GM21576 (cell line): ENCODE measurements around the gene VIPR2.
"Not testable (repeated sequence)": the region's sequence is repeated elsewhere in the genome, so short reads cannot be mapped to it uniquely, and the experiment has no call there.

Experiments
- ATAC-seq: cut with Tn5 transposase; IDR thresholded peaks from one replicate; pipeline ENCODE4 v1.9.1; 2021; ENCODE audit warnings: mild to moderate bottlenecking, moderate library complexity; ENCODE audit not compliant: unreplicated experiment

VIPR2 gene

DNA sequence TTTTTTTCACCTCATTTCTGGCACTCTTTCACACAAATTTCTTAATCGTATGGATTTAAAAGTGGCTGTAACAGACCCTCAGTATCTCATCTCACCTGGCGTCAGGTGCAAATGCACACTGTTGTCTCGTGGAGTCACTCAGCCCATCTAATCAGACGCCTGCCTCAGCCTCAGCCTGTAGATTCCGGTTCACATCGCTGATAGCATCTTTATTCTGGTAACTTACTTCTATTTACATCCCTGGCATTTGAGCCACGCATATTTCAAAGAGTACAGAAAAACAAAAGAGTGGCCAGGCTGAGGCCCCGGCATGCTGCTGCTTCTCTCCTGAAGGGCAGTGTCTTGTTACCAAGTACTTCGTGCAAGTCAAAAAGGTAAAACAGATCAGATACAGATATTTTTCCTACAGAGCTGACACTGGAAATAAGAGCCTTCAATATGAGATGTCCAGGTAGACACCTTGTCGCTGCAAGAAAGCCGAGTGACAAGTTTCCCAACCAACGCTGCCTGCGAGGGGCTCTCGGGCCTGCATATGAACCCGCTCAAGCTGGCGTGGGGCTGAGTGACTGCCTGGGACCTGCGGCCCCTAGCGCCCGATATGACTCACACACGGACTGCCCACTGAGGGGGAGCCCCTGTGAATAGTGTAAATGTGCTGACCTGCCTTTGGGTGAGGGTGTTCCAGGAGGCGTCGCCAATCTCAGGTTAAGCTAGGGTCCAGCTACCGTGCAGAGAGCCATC, 4.3 kb downstream of the VIPR2 start:
- ATAC-seq: no peak

- no peak for ATAC-seq
Measured at GRCh38 chr7:159139639-159140038, 5.0 kb downstream of the VIPR2 start.

GRCh38 chr7:159139202-159139601, 5.5 kb downstream of the VIPR2 start:
- ATAC-seq: no peak

DNA sequence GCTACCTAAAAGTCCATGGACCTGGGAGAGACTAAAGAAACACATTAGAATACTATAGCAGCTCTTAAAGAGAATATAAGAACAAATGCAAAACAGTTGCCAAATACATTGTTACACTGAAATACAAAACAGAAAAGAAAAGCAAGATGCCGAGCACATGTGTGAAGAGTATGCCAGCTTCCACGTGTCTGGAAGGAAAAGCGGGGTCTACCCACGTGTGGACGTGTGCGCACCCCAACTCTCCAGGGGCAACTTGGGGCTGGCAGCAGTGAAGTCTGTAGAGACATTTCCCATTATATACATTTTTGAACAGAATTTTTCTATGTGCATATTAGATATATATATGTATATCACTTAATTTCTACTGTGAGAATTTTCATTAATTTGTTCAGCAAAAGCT, 6.2 kb downstream of the VIPR2 start:
- ATAC-seq: no peak

GRCh38 chr7:159137906-159138305, 6.8 kb downstream of the VIPR2 start:
- no peak for ATAC-seq

DNA sequence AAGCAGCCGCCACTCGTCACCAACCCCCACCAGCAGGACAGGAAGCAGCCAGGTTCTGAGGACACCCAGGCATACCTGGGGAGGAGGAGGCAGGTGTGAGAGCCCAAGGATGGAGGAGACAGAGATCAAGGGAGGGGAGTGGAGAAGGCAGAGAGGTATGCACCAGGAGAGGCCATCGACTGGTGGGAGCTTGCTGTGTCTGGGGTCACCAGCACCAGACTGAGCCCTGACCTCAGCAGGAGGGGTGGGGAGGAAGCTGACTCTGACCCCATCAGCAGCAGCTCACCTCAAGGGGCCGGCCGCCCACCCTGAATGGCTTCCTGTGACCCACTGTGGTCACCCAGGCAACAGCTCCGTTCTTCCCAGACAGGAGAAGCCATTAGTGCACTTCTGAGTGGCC, 7.8 kb downstream of the VIPR2 start:
- no peak for ATAC-seq

DNA sequence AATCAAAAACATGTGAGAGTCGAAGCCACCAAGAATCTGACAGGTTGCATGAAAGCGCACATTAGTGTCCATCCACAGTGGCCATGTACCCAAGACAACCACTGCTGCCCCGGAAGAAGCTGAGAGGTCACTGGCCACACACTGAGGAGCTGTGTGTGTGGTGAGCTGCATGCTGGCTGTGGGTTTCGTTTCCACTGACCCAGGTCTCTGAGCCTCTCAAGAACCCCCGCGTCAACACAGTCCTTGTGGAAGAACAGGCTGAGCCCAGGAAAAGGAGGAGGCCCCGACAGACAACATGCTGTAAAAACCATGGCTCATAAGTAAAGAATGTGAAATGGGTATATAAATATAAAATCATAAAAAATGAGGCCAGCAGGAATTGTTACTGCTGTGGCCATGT, 8.2 kb downstream of the VIPR2 start:
- no peak for ATAC-seq

GRCh38 chr7:159136013-159136412, 8.7 kb downstream of the VIPR2 start:
- no peak for ATAC-seq

GRCh38 chr7:159132670-159133443, 11.8 kb downstream of the VIPR2 start:
- not testable (repeated sequence) for ATAC-seq

DNA sequence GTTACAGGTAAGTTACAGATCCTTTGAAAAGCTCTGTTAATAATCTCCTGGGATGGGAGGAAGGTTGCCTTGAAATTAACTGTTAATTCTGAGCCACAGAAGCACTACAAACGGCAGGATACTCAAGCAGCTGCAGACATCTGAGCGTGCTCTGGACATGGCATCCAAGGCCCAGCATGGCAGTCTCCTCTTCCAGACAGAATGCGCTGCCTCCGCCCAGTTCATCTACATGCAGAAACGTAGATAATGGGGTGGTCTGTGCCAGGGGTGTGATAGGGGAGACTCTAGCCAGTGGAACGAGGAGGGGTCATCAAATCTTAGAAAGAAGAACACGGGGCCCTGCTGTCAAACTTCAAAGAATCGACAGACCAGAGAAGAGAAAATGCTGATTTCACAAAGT, 13.8 kb downstream of the VIPR2 start:
- ATAC-seq: no peak

DNA sequence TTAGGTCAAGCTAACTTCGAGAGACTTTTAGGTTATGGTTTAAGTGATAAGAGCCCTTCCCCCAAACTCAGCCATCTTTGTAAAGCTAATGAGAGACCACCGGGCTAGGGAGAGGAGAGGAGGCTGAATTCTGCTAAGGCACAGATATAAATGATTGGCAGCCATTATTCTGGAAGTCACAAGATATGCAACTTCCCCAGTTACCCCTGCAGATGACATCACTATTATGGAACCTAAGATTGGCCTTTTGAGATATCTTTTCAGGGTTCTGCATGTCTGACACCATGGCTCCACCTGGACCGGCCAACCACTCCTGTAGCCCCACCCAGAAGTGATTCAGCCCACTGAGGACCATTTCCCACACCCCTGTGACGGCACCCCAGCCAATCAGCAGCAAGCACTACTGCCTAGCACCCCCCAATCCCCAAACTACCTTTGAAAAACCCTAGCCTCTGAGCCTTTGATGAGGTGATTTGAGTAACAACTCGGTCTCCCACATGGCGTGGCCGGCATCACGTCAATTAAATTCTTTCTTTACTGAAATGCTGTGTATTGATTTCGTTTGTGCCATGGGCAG, 14.4 kb downstream of the VIPR2 start:
- no peak for ATAC-seq

GRCh38 chr7:159128767-159129166, 15.9 kb downstream of the VIPR2 start:
- no peak for ATAC-seq

GRCh38 chr7:159127691-159128642, 16.7 kb downstream of the VIPR2 start:
- no peak for ATAC-seq

- ATAC-seq: no peak
Measured at GRCh38 chr7:159126311-159127260, 18.1 kb downstream of the VIPR2 start.

- no peak for ATAC-seq
Measured at GRCh38 chr7:159125955-159126270, 18.8 kb downstream of the VIPR2 start.

GRCh38 chr7:159125104-159125954, 19.3 kb downstream of the VIPR2 start:
- ATAC-seq: no peak

GRCh38 chr7:159123793-159124192, 20.9 kb downstream of the VIPR2 start:
- not testable (repeated sequence) for ATAC-seq

- ATAC-seq: not testable (repeated sequence)
Measured at GRCh38 chr7:159123294-159123693, 21.4 kb downstream of the VIPR2 start.

GRCh38 chr7:159122276-159122675, 22.4 kb downstream of the VIPR2 start:
- no peak for ATAC-seq
